ENCODE data around the gene UNC5CL.

The UNC5CL gene

DNA sequence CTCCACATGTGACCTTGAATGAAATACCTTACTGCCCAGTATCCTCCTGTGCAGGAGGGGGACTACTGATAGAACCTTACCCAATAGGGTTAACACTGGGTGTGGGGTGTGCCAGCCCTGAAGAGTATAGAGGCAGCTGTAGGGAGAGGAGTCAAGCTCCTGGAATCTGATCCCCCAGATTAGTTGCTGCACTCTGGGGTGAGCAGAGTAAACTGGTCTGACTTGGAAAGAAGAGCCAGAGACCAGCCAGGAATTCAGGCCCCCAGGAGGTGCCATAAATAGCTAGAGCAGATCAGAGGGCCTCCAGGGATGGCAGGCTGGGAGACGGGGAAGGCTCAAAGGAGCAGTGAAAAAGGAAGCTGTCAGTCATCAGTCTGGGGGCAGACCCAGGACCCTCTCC, 10.5 kb upstream of the UNC5CL start:
- no peaks in the 10 kb centered on the region for H3K9me3 ChIP-seq (ENCODE audit: control insufficient read depth, insufficient read depth, low read depth, low read length)
- H3K9ac ChIP-seq (ENCODE audit: low read length): no peak overlapping the region
- no peak overlapping the region for H3K4me3 ChIP-seq (ENCODE audit: low read depth, low read length)
- H3K36me3 ChIP-seq (ENCODE audit: control insufficient read depth, insufficient read depth, low read length): no peaks in the 10 kb centered on the region
- peaks cover 44% of the 10 kb centered on the region for H3K4me1 ChIP-seq (ENCODE audit: control insufficient read depth, insufficient read depth, low read length)
- H3K27ac ChIP-seq (ENCODE audit: low read depth, low read length): no peak overlapping the region
- H3K27me3 ChIP-seq (ENCODE audit: control insufficient read depth, insufficient read depth, low read length): no peaks in the 10 kb centered on the region

DNA sequence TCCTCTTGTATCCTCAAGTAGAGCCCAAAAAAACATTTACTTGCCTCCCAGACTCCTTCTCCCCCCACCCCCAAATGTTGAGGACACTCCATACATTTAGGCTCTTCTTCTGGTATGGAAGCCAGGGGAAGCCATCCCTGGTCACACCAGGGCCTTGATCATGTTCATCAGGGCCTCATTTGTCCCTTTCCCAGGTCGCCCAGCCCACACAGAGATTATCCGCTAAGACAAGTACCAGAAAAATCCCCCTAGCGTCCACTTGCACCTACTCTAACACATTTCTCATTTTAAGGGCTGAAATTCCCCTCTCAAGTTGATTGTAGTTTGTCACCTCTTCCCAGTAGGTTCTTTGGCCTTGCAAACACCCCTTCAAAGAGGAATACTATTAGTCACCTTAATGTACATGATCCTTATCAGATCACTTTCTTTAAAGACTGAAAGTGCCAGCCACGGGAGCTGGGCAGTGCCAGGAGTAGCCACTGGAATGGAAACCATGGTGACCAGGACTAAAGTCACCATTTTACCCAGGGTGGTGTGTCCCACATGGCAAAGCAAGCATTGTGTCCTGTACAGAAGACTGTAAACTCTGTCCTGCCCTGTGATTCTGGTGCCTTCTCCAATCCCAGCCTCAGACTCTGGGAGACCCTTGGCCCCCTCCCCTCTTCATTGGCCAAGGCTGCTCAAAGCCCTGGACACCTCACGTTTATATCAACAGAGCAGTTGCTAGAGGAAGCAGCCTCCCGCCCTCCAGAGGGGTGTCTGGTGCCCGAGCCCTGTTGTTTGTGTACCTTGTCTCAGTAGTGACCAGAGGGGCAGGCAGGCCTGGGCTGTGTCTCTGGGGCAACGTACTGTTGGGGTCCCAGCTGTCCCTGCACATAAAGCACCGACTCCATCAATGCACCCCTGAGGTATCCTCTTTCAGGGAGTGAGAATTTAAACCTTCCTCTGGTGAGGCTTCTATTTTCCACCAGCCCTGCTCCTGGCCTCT, 9.0 kb upstream of the UNC5CL start:
- H3K9me3 ChIP-seq (ENCODE audit: control insufficient read depth, insufficient read depth, low read depth, low read length): no peaks in the 10 kb centered on the region
- no peak overlapping the region for H3K27ac ChIP-seq (ENCODE audit: low read depth, low read length)
- no peak overlapping the region for H3K9ac ChIP-seq (ENCODE audit: low read length)
- no peak overlapping the region for H3K4me3 ChIP-seq (ENCODE audit: low read depth, low read length)
- H3K36me3 ChIP-seq (ENCODE audit: control insufficient read depth, insufficient read depth, low read length): no peaks in the 10 kb centered on the region
- peaks cover 38% of the 10 kb centered on the region for H3K4me1 ChIP-seq (ENCODE audit: control insufficient read depth, insufficient read depth, low read length)
- no peaks in the 10 kb centered on the region for H3K27me3 ChIP-seq (ENCODE audit: control insufficient read depth, insufficient read depth, low read length)

DNA sequence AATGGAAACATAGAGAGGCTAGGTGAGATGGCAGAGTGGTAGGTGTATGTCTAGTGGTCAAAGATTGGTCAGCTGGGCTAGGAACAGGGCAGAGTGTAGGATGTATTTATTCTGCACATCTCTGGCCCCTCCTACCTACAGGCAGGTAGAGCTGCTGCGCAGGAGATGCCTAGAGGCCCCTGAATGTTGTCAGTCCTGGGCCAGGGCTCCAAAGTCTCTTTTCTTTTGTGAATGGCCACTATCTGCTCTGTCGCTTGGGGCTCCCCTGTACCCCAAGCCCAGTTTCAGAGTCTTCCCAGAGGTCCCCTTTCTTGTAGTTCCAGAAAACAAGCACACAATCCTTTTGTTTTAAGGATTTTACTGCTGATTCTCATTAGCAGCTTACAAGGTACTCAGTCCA, 8.3 kb upstream of the UNC5CL start:
- no peak overlapping the region for H3K9ac ChIP-seq (ENCODE audit: low read length)

DNA sequence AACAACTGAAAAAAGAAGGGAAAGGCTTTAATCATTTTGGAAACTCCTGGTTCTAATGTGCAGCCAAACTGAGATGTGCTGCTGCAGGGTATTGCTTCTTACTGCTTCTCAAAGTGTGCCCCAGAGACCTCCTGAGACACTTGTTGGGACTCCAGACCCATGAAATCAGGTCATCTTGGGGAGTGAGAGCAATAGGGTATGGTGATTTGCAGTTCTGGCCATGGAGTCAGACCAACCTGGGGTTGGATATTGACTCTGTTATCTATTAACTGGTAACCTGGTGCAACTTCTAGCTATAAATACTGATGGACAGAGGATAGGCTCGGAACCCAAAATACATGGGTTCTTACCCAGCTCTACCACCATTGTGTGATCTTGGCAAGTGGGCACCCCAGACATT, 7.1 kb upstream of the UNC5CL start:
- Histone ChIP-seq H3K27me3 (ENCODE audit: control insufficient read depth, insufficient read depth, low read length) (no peaks in the 10 kb centered on the region), H3K27ac (ENCODE audit: low read depth, low read length) (no peak overlapping the region), H3K4me3 (ENCODE audit: low read depth, low read length) (no peak overlapping the region), H3K9me3 (ENCODE audit: control insufficient read depth, insufficient read depth, low read depth, low read length) (no peaks in the 10 kb centered on the region), H3K36me3 (ENCODE audit: control insufficient read depth, insufficient read depth, low read length) (no peaks in the 10 kb centered on the region), H3K4me1 (ENCODE audit: control insufficient read depth, insufficient read depth, low read length) (peaks cover 23% of the 10 kb centered on the region; the same call in 1 of the 2 replicates), H3K9ac (ENCODE audit: low read length) (no peak overlapping the region)

More for the DNA sequence above, 8.3 kb upstream of the UNC5CL start:
- Histone ChIP-seq H3K36me3 (ENCODE audit: control insufficient read depth, insufficient read depth, low read length) (no peaks in the 10 kb centered on the region), H3K27ac (ENCODE audit: low read depth, low read length) (no peak overlapping the region), H3K4me1 (ENCODE audit: control insufficient read depth, insufficient read depth, low read length) (peaks cover 31% of the 10 kb centered on the region), H3K4me3 (ENCODE audit: low read depth, low read length) (no peak overlapping the region), H3K9me3 (ENCODE audit: control insufficient read depth, insufficient read depth, low read depth, low read length) (no peaks in the 10 kb centered on the region), H3K27me3 (ENCODE audit: control insufficient read depth, insufficient read depth, low read length) (no peaks in the 10 kb centered on the region)

DNA sequence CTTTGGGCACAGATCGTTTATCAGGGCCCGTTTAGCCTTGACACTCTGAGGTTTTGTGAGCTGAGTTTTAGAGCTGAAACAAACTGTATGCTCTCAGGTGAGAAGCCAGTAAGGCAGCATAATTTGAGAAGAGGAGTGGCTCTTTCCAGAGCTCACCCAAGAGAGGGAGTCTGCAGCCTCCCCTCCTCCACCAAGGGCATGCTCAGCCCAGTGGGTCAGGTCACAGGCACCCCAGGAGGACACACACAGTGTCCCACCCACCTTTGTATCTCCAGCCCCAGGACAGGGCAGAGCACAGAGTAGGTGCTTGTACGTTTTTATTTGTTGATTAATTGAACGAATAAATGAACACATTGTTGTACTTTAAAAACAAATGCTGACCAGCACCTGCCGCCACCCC, 6.6 kb upstream of the UNC5CL start:
- peaks cover 25% of the 10 kb centered on the region; the same call in 1 of the 2 replicates for H3K4me1 ChIP-seq (ENCODE audit: control insufficient read depth, insufficient read depth, low read length)
- H3K27me3 ChIP-seq (ENCODE audit: control insufficient read depth, insufficient read depth, low read length): no peaks in the 10 kb centered on the region
- H3K9me3 ChIP-seq (ENCODE audit: control insufficient read depth, insufficient read depth, low read depth, low read length): no peaks in the 10 kb centered on the region
- H3K9ac ChIP-seq (ENCODE audit: low read length): no peak overlapping the region
- no peaks in the 10 kb centered on the region for H3K36me3 ChIP-seq (ENCODE audit: control insufficient read depth, insufficient read depth, low read length)
- H3K4me3 ChIP-seq (ENCODE audit: low read depth, low read length): no peak overlapping the region
- no peak overlapping the region for H3K27ac ChIP-seq (ENCODE audit: low read depth, low read length)

DNA sequence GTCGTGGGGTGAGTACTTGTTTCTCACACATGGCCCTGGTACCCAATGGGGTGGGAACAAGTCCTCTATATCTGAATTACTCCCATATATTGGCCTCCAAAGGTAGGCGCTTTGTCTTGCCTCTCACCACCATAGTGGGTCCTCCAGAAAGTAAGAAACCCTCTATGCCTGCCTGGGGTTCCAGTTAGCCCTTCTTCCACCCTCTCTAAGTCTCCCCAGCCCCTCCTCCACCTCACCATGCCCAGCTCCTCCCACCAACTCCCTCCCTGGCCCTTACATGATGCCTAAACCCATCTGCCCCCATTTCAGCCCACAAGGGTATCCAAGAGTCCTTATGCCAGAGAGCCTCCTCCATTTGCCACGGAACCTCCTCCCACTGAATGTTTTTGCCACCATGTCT, 4.1 kb upstream of the UNC5CL start:
- peaks cover 19% of the 10 kb centered on the region for H3K4me1 ChIP-seq (ENCODE audit: control insufficient read depth, insufficient read depth, low read length)
- no peak overlapping the region for H3K9ac ChIP-seq (ENCODE audit: low read length)
- no peak overlapping the region for H3K27ac ChIP-seq (ENCODE audit: low read depth, low read length)
- no peaks in the 10 kb centered on the region for H3K9me3 ChIP-seq (ENCODE audit: control insufficient read depth, insufficient read depth, low read depth, low read length)
- H3K4me3 ChIP-seq (ENCODE audit: low read depth, low read length): no peak overlapping the region
- H3K27me3 ChIP-seq (ENCODE audit: control insufficient read depth, insufficient read depth, low read length): no peaks in the 10 kb centered on the region
- H3K36me3 ChIP-seq (ENCODE audit: control insufficient read depth, insufficient read depth, low read length): no peaks in the 10 kb centered on the region

DNA sequence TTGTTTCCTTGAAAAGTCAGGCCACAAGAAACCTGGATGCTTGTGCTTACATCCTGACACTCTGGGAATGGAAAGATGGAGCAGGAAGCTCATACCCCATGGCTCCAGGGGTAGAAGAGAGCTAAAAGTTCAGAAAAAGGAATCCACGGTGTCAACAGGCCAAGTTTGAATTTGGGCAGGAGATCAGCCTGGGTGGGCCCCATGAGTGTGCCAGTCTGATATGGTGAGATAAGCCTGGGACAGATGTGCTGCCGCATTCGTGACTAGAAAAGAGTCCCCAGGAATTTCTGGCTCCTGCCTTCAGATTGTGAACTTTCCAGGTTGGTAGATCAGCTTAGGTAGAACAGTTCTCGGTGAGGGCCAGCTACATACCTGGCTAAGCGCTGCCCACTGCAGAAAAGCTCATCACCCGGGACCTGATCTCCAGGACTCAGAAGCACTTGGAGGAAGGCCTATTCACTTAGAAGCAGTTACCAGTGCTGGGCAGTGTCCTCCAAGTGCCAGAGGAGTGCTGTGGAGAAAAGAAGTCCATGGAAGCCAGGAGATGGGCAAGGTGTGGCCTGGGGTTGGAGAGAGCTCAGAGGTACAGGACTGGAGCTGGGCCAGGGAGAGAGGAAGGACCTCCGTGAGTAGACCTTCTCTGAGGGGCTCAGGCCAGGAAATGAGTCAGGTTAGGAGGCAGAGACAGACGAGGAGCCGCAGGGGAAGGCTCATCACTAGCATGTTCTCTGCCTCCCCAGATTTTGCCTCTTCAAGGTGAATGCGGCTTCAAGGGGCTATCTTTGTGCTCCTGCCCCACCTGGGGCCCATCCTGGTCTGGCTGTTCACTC, 3.4 kb upstream of the UNC5CL start, which contains the start of gene TSPO2:
Gene TSPO2 (plus strand): TSS at position 242 of the 830 bp plus-strand sequence. CDS start 519 bp downstream, at position 761.
- H3K36me3 ChIP-seq (ENCODE audit: control insufficient read depth, insufficient read depth, low read length): no peaks in the 10 kb centered on the region
- H3K4me3 ChIP-seq (ENCODE audit: low read depth, low read length): no peak within 1 kb of the TSS
- no peaks in the 10 kb centered on the region for H3K9me3 ChIP-seq (ENCODE audit: control insufficient read depth, insufficient read depth, low read depth, low read length)
- H3K27ac ChIP-seq (ENCODE audit: low read depth, low read length): no peak within 1 kb of the TSS
- H3K4me1 ChIP-seq (ENCODE audit: control insufficient read depth, insufficient read depth, low read length): peaks cover 18% of the 10 kb centered on the region
- no peak within 1 kb of the TSS for H3K9ac ChIP-seq (ENCODE audit: low read length)
- no peaks in the 10 kb centered on the region for H3K27me3 ChIP-seq (ENCODE audit: control insufficient read depth, insufficient read depth, low read length)

DNA sequence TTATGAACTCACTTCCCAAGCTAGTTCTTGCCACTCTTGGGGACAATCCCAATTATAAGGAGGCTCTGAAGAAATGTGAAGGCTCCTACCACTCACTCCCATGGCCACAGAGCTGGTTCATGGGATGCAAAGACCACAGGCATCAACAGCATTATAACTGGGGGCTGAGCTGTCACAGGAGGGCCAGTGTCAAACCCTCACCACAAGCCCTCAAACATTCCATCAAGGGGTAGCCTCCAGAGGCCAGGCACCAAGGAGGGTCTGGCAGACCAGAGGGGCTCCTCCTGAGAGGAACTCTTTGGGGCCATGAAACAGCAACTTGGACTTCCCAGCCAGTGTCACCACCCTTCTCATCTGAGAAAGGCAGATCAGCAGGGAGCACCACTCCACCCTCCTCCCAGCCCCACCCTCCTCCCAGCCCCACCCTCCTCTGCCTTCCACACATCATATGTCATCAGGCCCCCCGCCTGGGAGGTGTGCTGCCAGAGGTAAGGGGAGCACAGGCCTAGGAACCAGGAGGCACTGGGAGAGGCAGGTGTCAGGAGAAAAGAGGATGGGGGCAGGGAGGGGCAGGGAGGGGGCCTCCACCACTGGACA, 2.0 kb upstream of the UNC5CL start:
- no peak overlapping the region for H3K4me3 ChIP-seq (ENCODE audit: low read depth, low read length)
- H3K9ac ChIP-seq (ENCODE audit: low read length): no peak overlapping the region
- H3K4me1 ChIP-seq (ENCODE audit: control insufficient read depth, insufficient read depth, low read length): peaks cover 26% of the 10 kb centered on the region
- H3K27me3 ChIP-seq (ENCODE audit: control insufficient read depth, insufficient read depth, low read length): no peaks in the 10 kb centered on the region
- no peaks in the 10 kb centered on the region for H3K36me3 ChIP-seq (ENCODE audit: control insufficient read depth, insufficient read depth, low read length)
- H3K9me3 ChIP-seq (ENCODE audit: control insufficient read depth, insufficient read depth, low read depth, low read length): no peaks in the 10 kb centered on the region
- no peak overlapping the region for H3K27ac ChIP-seq (ENCODE audit: low read depth, low read length)

DNA sequence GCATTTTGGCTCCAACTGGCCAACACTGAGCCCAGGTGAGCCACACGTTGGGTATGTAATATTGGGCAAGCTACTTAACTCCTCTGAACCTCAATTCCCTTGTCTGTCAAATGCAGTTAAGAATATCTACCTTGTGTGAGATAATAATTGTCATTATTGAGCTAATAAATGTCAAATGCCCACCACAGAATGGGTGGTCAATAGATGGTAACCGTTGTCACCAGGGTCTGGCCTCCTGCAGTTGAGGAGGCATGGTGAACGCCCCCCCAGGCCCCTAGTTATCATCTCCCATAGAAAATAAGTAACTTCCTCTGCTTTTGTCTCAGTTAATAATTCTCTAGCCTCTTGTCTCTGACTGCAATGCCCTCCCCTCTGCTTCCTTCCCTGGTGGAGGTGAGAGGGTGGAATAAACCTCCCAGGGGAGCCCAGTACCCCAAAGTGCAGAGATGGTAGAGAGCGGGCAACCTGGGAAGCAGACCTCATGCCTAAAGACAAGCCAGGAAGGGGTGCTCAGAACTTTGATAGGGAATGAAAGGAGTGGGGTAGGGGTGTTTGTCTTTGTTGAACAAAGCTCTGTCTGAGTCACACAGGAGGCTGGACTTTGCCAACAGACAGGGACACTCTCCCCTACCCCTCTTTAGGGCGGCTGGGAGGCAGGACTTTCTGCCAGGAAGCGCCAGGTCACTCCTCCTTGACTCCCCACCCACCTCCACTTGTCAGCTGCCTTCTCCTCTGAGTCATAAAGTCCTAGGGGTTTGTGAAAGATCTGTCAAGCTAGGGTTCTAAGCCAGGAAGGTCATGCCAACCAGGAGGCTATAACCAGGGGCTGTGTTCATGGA, 1.3 kb upstream of the UNC5CL start:
- Histone ChIP-seq H3K4me3 (ENCODE audit: low read depth, low read length) (no peak overlapping the region), H3K4me1 (ENCODE audit: control insufficient read depth, insufficient read depth, low read length) (peaks cover 26% of the 10 kb centered on the region), H3K27ac (ENCODE audit: low read depth, low read length) (no peak overlapping the region), H3K9me3 (ENCODE audit: control insufficient read depth, insufficient read depth, low read depth, low read length) (no peaks in the 10 kb centered on the region), H3K27me3 (ENCODE audit: control insufficient read depth, insufficient read depth, low read length) (no peaks in the 10 kb centered on the region), H3K9ac (ENCODE audit: low read length) (no peak overlapping the region), H3K36me3 (ENCODE audit: control insufficient read depth, insufficient read depth, low read length) (no peaks in the 10 kb centered on the region)

DNA sequence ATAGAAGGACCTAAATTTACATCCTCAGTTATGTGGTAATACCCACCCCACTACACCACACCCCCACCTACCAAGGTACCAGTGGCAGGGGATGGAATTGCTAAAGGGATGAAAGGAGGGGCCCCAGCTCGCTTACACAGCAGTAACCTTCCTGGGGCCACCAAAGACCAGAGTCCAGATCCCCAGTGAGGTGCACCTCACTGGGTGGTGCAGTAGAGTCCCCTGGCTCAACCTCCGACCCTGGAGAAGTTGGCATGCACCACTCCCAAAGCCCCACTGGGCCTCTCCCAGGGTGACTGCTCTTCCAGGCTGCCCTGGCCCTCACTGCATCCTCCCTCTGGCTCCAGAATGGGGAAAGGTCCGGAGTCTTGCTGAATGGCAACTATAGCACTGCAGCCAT, 816 bp downstream of the UNC5CL start:
- H3K27ac ChIP-seq (ENCODE audit: low read depth, low read length): no peak overlapping the region
- peaks cover 26% of the 10 kb centered on the region for H3K4me1 ChIP-seq (ENCODE audit: control insufficient read depth, insufficient read depth, low read length)
- H3K9me3 ChIP-seq (ENCODE audit: control insufficient read depth, insufficient read depth, low read depth, low read length): no peaks in the 10 kb centered on the region
- H3K4me3 ChIP-seq (ENCODE audit: low read depth, low read length): no peak overlapping the region
- no peaks in the 10 kb centered on the region for H3K36me3 ChIP-seq (ENCODE audit: control insufficient read depth, insufficient read depth, low read length)
- no peak overlapping the region for H3K9ac ChIP-seq (ENCODE audit: low read length)
- H3K27me3 ChIP-seq (ENCODE audit: control insufficient read depth, insufficient read depth, low read length): no peaks in the 10 kb centered on the region

Data from HUES6 (cell line).